Measurements from ENCODE around the gene MAP3K1. TPM values are rescaled to one million over a fixed set of nuclear protein-coding genes. Genes with fewer than 3 reads are reported as not detected.
A peak's percentile ranks its signal among the peaks of the same experiment; 100 is the strongest.
"Not testable (repeated sequence)": the region's sequence is repeated elsewhere in the genome, so short reads cannot be mapped to it uniquely, and the experiment has no call there.

Gene MAP3K1
- polyA plus RNA-seq (ENCODE audit: insufficient read length in 4 of 4) = 10 to 100 TPM; 77.6 to 100.0 (median 78.8) TPM

DNA sequence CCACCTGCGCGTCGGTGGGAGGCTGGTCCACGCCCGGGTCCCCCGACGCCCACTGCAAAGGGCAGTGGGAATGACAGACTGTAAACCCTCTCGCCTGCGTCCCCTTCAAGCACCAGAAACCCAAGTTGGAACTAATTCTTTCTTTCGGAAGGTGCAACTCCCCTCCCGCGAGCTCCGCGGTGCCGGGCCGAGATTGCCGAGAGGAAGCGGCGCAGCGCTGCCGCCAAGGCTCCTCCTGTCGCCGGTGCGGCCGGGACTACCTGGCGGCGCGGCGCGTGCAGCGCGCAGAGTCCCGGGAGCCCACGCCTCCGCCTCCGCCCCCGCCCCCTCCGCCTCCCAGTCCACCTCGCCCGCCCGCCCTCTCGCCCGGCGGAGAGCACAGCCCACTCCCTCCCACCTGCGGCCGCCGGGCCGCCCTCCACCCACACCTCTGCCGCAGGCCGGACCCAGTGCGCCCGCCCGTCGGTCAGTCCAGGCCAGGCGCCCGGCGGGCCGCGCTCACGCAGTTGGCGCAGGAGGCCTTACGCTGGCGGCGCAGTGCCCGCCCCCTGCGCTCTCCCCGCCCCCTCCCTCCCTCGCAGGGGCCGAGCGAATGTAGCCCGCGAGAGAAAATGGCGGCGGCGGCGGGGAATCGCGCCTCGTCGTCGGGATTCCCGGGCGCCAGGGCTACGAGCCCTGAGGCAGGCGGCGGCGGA, at the start of gene MAP3K1:
TSS of gene MAP3K1 (plus strand) at position 587 of the 695 bp plus-strand sequence. CDS start at position 612, 25 bp downstream.
- DNase-seq (ENCODE audit: low read depth in 4 of 4, low spot score in 2 of 4) = peak in 1 of 4 donors; percentile 62

DNA sequence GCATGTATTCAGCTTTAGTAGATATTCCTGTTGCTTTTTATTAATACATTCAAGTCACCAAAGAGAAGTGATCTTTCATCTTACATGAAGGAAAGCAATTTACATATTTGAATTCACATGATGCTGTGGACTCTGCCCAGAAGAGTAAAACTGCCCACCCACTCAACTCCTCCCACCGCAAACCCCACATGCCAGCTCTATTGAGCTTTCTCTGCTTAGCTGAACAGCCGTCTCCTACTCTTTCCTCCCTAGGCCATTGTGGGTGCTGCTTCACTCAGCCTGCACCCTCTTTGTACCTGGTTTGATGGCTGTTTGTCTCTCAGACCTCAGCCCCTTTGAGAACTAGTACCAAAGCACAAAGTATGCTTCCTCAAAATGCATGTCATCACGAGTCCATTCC, 48.4 kb upstream of the MAP3K1 start:
- DNase-seq (ENCODE audit: low read depth in 4 of 4, low spot score in 2 of 4) = no peak

DNA sequence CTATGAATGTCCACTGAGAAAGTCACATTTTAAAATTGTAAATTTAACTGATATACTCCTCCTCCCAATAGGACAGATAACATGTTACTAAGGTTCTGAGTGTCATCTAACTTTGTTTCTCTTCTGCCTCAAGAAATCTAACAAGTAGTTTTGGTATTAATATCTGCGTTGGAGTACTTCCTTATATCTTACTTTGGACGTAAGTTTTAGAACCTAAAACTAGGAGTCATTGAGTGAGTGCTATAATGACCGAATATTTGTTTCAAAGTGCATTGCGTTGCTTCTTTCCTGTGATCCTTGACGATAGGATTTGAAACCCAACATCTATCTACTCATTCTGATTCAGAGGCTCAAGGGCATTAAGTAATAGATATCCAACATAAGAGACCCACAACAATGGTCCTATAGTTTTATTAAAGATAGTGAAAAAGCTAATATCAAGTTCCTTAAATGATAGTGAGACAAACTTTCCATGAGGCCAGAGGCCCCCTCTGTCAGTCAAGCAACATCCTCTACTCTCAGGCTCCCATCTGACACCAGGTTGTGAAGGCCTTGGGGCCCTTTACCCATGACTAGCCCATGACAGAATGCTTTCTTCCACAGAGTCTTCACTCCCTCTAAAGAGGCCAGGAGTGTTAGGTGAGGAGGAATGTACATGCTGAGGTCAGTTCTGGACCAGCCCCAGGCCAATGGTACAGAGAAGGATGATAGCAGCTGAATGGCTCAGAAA, 45.3 kb upstream of the MAP3K1 start:
- DNase-seq (ENCODE audit: low read depth in 4 of 4, low spot score in 2 of 4) = no peak

DNA sequence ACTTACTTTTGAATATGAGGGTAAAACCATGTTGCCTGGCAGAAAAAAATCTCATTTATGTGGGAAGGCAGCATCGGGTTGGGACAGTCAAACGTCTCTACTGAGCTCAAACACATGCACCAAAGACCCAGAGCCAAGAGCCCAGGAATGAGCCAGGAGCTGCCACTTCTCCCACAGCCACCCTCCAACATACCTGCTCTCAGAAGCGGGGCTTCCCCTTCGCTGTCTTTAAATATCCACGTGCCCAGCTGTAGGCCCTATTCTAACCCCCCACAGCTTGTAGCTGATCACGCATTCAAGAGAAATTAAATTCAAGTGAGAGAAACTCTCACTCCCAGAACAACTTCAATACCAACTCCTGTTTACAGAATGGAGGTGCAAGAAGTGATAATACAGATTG, 42.6 kb upstream of the MAP3K1 start:
- no peak for DNase-seq (ENCODE audit: low read depth in 4 of 4, low spot score in 2 of 4)

DNA sequence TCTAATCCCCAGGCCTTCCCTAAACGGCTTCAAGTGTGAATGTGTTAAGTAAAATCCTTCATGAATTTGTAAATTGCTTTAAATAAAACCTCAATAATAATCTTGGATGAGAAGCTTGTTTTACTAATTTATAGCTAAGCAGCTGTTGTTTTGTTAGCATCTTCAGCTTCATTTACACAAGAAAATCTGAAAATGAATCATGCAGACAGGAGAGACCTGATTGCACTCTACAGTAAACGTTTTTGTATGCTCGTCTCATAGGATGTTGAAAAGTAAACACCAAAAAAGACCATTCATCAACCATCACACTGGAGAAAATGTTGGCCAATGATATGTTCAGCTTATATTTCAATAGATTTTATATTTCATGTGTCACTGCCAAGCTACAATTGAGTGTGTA, 40.4 kb upstream of the MAP3K1 start:
- DNase-seq (ENCODE audit: low read depth in 4 of 4, low spot score in 2 of 4) = no peak

DNA sequence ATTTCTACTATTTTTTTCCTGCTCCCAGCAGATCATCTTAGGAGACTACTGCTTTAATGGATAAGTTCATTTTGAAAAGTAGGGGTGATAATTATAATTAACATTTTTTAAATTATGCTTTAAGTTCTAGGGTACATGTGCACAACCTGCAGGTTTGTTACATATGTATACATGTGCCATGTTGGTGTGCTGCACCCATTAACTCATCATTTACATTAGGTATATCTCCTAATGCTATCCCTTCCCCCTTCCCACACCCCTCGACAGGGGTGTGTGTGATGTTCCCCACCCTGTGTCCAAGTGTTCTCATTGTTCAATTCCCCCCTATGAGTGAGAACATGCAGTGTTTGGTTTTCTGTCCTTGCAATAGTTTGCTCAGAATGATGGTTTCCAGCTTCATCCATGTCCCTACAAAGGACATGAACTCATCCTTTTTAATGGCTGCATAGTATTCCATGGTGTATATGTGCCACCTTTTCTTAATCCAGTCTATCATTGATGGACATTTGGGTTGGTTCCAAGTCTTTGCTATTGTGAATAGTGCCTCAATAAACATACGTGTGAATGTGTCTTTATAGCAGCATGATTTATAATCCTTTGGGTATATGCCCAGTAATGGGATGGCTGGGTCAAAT, 39.0 kb upstream of the MAP3K1 start:
- not testable (repeated sequence) for DNase-seq (ENCODE audit: low read depth in 4 of 4, low spot score in 2 of 4)

DNA sequence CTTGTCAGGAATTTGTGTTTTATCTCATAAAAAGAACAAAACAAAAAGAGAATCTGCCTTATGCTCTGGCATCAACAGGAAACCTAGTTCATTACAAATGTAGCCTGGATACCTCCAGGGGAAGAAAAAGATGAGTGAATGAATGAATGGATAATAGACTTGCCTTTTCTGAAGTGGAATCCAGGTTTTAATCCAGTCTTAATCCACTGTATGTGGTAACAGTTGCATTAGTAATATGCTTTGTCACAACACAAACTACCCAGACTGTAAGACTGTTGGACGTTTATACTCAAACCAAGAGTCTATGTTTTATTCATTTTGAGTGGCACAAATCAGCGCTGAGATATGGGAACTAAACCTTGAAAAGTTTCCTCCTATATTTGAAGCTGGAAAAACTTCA, 32.1 kb upstream of the MAP3K1 start:
- no peak for DNase-seq (ENCODE audit: low read depth in 4 of 4, low spot score in 2 of 4)

DNA sequence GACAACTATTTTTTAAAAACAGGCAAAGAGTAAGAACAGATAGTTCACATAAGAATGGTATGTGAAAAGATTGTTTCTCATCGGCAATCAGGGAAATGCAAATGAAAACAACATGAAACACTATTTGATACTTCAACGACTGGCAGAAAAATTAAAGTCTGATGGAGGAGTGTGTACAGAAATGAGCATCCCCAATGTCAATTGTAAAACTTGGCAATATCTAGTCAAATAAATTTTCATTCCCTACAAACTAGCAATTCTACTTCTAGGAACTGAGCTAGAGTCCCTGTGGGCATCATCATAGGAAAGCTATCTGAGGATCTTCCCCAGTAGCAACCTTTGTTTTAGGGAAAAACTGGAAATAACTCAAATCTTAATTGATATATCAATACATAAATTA, 29.0 kb upstream of the MAP3K1 start:
- DNase-seq (ENCODE audit: low read depth in 4 of 4, low spot score in 2 of 4) = no peak

DNA sequence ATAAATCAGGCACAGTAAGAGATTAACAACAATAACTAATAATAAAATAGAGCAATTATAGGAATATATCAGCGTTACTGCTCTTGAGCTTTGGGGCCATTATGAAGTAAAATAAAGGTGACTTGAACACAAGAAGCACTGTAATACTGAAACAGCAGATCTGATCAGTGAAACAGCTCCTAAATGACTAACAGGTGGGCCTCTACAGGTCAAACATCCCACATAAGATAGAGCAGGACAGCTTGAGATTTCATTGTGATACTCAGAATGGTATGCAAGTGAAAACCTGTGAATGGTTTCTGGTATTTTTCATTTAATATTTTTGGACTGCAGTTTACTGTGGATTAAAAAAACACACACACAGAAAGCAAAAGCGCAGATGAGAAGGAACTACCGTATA, 24.0 kb upstream of the MAP3K1 start:
- no peak for DNase-seq (ENCODE audit: low read depth in 4 of 4, low spot score in 2 of 4)

DNA sequence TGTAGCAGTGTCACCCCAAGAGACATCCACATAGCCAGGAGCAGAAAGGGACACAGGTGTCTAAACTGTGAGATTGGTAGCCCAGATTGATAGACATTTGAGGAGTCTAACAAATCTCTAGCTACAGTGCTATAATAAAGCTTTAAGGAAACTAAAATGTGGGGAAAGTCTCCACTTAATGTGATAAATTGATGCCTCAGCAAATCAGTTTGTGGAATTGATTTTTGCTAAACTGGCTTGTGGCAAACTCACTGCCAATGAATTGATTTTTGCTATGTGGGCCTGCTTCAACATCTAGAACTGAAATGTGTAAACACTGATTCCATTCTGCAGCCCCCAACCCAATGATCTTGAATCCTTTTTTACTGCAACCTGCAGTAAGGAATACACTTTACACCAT, 16.8 kb upstream of the MAP3K1 start:
- DNase-seq (ENCODE audit: low read depth in 4 of 4, low spot score in 2 of 4) = no peak

DNA sequence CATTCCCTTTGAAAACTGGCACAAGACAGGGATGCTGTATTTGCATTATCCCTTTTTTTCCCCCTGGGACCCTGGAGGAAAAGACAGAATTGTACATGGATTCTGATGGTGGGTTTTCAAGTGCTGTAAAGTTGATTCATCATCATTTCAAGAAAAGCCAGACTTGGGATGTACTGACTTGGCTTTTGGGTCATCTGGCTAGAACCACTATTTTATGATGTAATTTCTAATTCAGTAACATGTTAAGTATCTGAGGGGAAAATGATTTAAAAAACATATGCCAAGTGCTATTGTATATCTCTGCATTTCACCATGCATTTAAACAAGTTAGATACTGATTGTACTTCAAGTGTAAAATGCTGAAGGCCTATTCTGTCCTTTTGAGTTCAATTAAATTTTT, 15.2 kb upstream of the MAP3K1 start:
- no peak for DNase-seq (ENCODE audit: low read depth in 4 of 4, low spot score in 2 of 4)

DNA sequence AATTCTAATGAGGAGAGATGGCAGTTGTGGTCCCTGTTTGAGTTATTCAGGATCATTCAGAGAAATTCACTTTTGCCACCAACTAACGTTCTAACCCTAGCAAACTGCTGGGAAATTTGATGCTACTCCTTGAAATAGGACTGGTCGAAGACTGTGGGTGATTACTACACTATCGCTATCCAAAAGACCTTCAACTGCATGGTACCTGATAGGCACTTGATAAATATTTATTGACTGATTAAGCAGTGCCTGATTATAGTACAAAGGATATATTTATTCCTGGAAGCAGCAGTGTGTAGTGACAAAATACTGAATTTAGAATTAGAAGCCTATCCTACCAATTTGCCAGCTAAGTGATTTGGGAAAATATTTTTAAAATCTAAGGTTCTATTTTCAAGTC, 14.1 kb upstream of the MAP3K1 start:
- DNase-seq (ENCODE audit: low read depth in 4 of 4, low spot score in 2 of 4) = no peak

DNA sequence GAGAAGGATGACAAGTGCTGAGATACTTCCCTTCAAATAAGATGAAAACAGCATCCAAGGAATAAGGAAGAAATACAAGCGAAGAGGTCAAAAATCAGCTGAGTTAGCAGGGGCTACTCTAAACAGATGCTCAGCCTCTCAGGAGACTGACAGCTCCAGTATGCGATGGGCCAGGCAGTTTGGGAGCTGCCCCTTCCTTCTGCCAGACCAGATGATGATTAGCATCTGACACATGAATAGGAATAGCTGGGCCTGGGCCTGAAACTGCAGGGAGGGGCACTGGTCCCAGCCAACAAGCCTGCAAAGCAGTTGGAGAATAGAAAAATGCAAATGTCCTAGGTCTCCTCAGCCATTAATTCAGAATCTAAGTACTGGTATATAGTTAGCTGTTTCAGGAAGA, 13.1 kb upstream of the MAP3K1 start:
- DNase-seq (ENCODE audit: low read depth in 4 of 4, low spot score in 2 of 4) = no peak

DNA sequence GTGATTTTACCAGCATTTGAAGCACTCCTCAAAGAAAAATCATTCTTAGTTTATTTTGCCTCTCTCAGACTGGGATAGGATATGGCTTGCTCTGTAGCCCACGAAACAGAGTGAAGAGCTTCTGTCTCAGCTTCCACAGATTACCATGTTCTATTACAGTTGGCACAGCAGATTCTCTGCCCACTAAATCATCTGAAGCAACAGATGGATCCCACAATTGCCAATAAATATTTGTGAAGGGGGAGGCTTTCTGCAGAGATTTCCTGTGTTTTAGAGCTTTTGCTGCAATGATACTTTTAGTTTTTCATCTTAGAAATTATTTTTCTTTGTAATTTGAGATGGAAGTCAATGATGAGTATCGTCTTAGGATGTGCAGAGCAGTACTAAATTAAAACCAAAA, 12.3 kb upstream of the MAP3K1 start:
- DNase-seq (ENCODE audit: low read depth in 4 of 4, low spot score in 2 of 4) = no peak

DNA sequence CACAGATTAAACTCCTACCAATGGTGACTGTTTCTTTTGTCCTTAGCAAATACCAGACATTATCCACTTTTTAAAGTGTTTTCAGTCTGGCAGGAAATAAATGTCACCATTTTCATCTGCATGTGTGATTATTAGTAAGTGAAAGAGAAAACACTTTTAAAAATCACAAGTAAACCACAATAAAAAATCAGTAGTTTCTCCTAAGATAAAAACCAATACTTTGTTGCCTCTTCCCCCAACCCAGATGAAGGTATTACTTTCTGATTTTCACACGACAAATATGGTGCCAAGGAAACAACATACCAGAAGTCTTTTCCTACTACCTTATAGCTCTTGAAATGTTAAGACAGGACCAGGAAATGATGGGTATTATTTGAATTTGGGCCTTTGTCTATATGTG, 11.5 kb upstream of the MAP3K1 start:
- no peak for DNase-seq (ENCODE audit: low read depth in 4 of 4, low spot score in 2 of 4)

DNA sequence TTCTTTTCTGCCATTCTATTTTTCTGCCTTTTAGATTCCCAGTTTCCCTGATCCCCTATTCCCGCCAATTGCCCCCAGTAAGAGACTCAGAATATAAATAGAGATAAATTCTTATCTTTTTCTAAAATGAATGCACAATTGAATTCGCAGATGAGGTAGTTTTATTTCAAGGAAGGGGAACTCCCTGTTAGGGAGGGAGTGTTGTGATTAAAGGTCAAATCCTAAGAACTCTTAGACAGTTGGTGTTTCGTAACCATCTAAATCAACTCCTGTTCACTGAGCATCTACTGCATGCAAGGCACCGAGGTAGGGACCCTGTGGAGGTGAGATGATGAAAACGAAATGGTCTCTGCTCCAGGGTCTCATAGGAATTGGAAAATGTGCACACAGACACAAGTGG, 7.7 kb upstream of the MAP3K1 start:
- no peak for DNase-seq (ENCODE audit: low read depth in 4 of 4, low spot score in 2 of 4)

DNA sequence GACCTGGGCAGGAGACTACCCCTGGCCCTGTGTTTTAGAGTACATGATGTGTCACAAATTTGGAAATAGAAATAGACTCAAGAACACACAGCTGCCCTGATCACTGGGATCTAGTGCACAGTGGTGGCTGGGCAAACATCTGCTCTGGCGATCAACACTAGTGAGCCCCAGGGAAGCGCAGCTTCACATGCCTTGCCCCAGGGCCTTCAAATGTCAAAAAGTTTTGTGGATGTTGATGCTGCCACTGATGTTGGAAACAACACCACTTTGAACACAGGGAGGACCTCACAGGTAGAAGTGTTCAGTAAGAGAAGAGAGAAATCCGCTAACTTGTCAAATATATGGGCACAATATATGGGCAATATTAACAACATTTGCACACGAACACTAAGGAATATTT, 7.1 kb upstream of the MAP3K1 start:
- no peak for DNase-seq (ENCODE audit: low read depth in 4 of 4, low spot score in 2 of 4)

DNA sequence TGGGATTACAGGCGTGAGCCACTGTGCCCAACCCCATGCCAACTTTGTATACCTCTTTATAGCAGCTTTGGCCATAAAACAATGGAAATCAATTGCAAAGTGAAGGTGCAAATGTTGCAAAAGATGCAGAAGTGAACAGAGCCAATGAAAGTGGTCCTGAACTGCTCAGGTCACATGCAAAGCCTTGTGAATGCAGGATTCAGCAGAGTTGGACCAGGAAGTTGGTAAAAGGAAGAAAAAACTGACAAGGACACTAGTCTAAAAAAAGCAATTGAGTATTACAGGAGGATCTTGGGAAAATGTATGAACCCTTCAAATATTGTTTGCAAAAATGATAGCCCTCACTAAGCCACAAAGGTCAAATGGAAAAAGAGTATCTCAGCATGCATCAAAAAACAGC, 4.5 kb upstream of the MAP3K1 start:
- no peak for DNase-seq (ENCODE audit: low read depth in 4 of 4, low spot score in 2 of 4)

DNA sequence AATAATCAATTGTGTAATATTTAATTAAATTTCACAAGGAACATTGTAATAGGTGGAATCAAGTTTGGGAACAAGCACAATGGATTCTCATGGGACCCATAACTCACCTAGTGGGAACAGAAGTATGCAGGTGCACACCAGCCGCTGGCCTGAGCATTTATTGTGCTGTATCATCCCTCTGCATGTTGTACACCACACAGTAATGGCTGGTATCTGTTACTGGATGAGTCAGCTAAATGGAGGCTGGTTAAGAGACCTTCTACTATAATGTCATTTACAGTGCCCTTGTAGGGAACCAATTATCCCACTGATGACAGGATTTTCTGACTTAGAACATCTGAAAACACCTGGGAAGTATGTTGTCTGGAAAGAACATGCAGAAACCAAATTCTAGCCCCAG, 3.2 kb upstream of the MAP3K1 start:
- no peak for DNase-seq (ENCODE audit: low read depth in 4 of 4, low spot score in 2 of 4)

DNA sequence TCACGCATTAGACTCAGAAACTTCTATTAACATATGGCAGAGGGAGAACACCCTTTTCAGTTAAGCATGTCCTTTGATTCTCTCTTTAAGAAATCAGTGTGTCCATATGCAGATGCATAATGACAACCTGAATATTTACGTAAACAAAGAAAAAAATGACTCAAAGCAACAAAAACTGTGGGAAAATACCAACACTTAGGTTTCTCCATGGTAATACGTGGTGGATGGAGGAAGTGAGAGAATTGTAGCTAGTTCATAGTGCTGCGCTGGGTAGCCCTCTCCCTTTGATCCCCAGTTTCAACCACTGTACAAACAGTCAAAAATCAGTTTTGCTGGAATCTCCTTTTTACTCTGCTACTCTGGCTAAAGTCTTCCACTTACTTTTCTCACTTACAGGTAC, 2.0 kb upstream of the MAP3K1 start:
- no peak for DNase-seq (ENCODE audit: low read depth in 4 of 4, low spot score in 2 of 4)

DNA sequence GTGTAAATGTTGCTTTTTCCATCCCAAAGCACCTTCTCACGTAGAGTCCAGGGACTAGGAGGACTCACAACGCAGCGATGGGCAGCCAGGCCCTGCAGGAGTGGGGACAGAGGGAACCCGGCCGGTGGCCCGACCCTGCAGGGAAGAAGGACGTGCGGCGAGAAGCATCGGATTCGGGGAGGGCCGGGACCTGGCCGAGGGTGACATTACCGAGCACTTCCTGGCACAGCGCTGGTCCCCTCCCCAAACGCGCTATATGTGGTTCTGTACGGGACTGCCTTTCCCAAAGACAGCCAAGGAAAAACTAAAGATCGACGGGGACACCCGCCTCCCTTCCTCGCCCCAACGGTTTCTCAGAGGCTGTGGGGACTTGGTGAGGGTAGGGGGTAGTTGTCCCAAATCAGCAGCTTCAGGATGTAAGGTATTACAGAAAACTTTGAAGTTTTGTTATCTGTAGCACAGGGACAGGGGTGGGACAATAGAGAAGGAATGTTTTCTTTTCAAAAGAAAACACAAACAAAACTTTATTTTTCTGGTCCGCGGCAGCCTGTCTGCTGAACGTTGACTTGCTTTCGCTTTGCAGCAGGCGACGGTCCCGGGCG, 887 bp upstream of the MAP3K1 start:
- DNase-seq (ENCODE audit: low read depth in 4 of 4, low spot score in 2 of 4) = no peak
